ENCODE measurements around the gene AP5S1. TPM values are rescaled to one million over a fixed set of nuclear protein-coding genes. Genes with fewer than 3 reads are reported as not detected.

AP5S1 gene
- total and polyA plus RNA-seq, 9 of the 15 experiments (the other 6 are each of a cell fraction or from before 2014, with no cell fraction given), result 2.6 to 8.8 (median 4.4) TPM

- Histone ChIP-seq H3K27me3 (ENCODE audit: control insufficient read depth in 2 of 2, insufficient read depth in 2 of 2, low read length in 2 of 2) (no peaks in the 10 kb centered on the region; a peak in 1 of 5 replicates), H3K9ac (ENCODE audit: insufficient read depth in 1 of 2, low read depth in 2 of 2, low read length in 2 of 2) (no peak overlapping the region), H3K4me2 (ENCODE audit: insufficient read depth, low read length) (no peak overlapping the region), H3K4me3 (no peak overlapping the region), H3K9me3 (replicated peaks; ENCODE audit: control insufficient read depth, insufficient read depth, low read depth, low read length) (peaks cover 4% of the 10 kb centered on the region; the same call in 1 of the 2 replicates), H3K79me2 (ENCODE audit: control insufficient read depth, insufficient read depth, low read length) (no peaks in the 10 kb centered on the region), H3K4me1 (replicated peaks in 1 of 2; ENCODE audit: control insufficient read depth in 2 of 2, insufficient read depth in 2 of 2, low read length in 2 of 2) (no peaks in the 10 kb centered on the region; a peak in 1 of 5 replicates), H2AFZ (ENCODE audit: low read depth, low read length) (no peak overlapping the region), H4K20me1 (replicated peaks; ENCODE audit: control insufficient read depth, insufficient read depth, low read length) (no peaks in the 10 kb centered on the region), H3K36me3 (ENCODE audit: control insufficient read depth, insufficient read depth, low read length) (peaks cover 73% of the 10 kb centered on the region), H3K27ac (ENCODE audit: extremely low read depth, low read depth, low read length) (no peak overlapping the region), H3K9me1 (ENCODE audit: control insufficient read depth, insufficient read depth, low read length) (peaks cover 2% of the 10 kb centered on the region)
- POLR2A ChIA-PET, result no interaction called here
- in situ Hi-C loops (cut with MboI), result no loop called here
- WGBS (ENCODE audit: insufficient coverage, low coverage, missing lambda C conversion rate), result 94% methylated on average over 5 of the region's 7 CpGs
- TF ChIP-seq GTF2F1 (IDR thresholded peaks at IDR 0.05; ENCODE audit: low read depth, low read length) (no peak), PCBP1 (IDR thresholded peaks at IDR 0.05; ENCODE audit: low read depth, low read length, poor library complexity, severe bottlenecking) (no peak), MBD2 (IDR thresholded peaks at IDR 0.05; ENCODE audit: borderline replicate concordance, low read depth) (no peak), TEAD1 (CRISPR knock-in tag; IDR thresholded peaks at IDR 0.05) (no peak), CBX5 (IDR thresholded peaks at IDR 0.05; ENCODE audit: borderline replicate concordance, low read depth) (no peak), HCFC1 (IDR thresholded peaks at IDR 0.05; ENCODE audit: low read depth, low read length) (no peak), ZNF12 (CRISPR knock-in tag; IDR thresholded peaks at IDR 0.05) (no peak), PHF20 (IDR thresholded peaks at IDR 0.05; ENCODE audit: partially characterized antibody) (no peak)
- CTCF ChIA-PET (ENCODE audit: low intra/inter-chr PET ratio), result no interaction called here
- FAIRE-seq, result no peak
- no peak for DNase-seq (ENCODE audit: extremely low read depth in 1 of 4, low spot score in 3 of 4)
- no TSS peak for BruUV-seq (replicated peaks)
- no peak for ATAC-seq
- intact Hi-C loops (cut with micrococcal nuclease), result no loop called here
Measured at GRCh38 chr20:3861191-3861590, 40.8 kb downstream of the AP5S1 start.

All from K562 (cell line).